Left lung (tissue), 10 donors: ENCODE results near the gene CCL23. TPM values are rescaled to one million over a fixed set of nuclear protein-coding genes. Genes with fewer than 3 reads are reported as not detected.

Source experiments
- ATAC-seq: fragments of 200-7000 bp; cut with Tn5 transposase; one replicate; pipeline ENCODE4 v1.9.1; 2020; ENCODE audit warnings: moderate library complexity
- DNase-seq, 4 donors: peaks; one replicate each; pipeline ENCODE4 v3.0.0-alpha.2; 2013 to 2020
- H3K27ac ChIP-seq, 2 donors: fragments of 200-600 bp; sonication (generic) in 1 of 2; one replicate each; pipeline versions ENCODE4 v1.5.0 to v1.8.0; 2020 to 2021
- H3K27me3 ChIP-seq, 2 donors: fragments of 200-600 bp; sonication (generic) in 1 of 2; one replicate each; pipeline versions ENCODE4 v1.5.0 to v1.8.0; 2020 to 2021
- H3K36me3 ChIP-seq, 2 donors: fragments of 200-600 bp; sonication (generic) in 1 of 2; one replicate each; pipeline versions ENCODE4 v1.5.0 to v1.8.0; 2020 to 2021
- H3K4me1 ChIP-seq, 2 donors: fragments of 200-600 bp; one replicate each; pipeline ENCODE4 v1.8.0; 2021
- H3K4me3 ChIP-seq, 2 donors: fragments of 200-600 bp; sonication (generic) in 1 of 2; one replicate each; pipeline versions ENCODE4 v1.5.0 to v1.8.0; 2020 to 2021; ENCODE audit warnings: mild to moderate bottlenecking in 1 of 2
- H3K9me3 ChIP-seq, 2 donors: fragments of 200-600 bp; sonication (generic) in 1 of 2; one replicate each; pipeline versions ENCODE4 v1.5.0 to v1.8.0; 2020 to 2021
- intact Hi-C, 2 donors: fragments of 100-400 bp; cut with DNase I; formaldehyde crosslinking; loops; one replicate each; pipeline versions ENCODE4 v1.11.2 to v1.14.2; 2022
- polyA plus RNA-seq, 6 donors: library from polyadenylated mRNA; unstranded; fragments of 120-200 nt; gene quantifications; one replicate each; pipeline ENCODE4 v1.2.1, GENCODE V29; 2013; ENCODE audit not compliant: insufficient read length in 6 of 6
- total RNA-seq, 2 donors: library from RNA; stranded (reverse); fragmentation: NEBNext Ultra II Directional; extraction: Animal tissue kit (Norgen Biotek cat#: 25700); gene quantifications; one replicate each; pipeline ENCODE4 v1.2.1, GENCODE V29; 2021
- TF ChIP-seq, protein P1 (sequence below), 2 donors: fragments of 200-600 bp; sonication (generic) in 1 of 2; IDR thresholded peaks; one replicate each; pipeline versions ENCODE4 v1.5.0 to v1.8.0; 2021; ENCODE audit warnings: antibody characterized with exemption in 2 of 2
- donor health status: DM: no; HTN: yes; CAD: no.
- donor health status: DM: no; HTN: no; CAD: no.

The CCL23 gene
- total and polyA plus RNA-seq, 8 donors = 0.32 to 9.3 (median 0.49) TPM; not detected in 2

GRCh38 chr17:36008998-36009665 is 8.6 kb downstream of the CCL23 start:
- ATAC-seq = no peak
- no peaks in the 10 kb centered on the region for H3K36me3 ChIP-seq
- no peak overlapping the region for H3K27ac ChIP-seq
- no peak for DNase-seq
- no peaks in the 10 kb centered on the region for H3K27me3 ChIP-seq
- TF ChIP-seq, protein P1, sequence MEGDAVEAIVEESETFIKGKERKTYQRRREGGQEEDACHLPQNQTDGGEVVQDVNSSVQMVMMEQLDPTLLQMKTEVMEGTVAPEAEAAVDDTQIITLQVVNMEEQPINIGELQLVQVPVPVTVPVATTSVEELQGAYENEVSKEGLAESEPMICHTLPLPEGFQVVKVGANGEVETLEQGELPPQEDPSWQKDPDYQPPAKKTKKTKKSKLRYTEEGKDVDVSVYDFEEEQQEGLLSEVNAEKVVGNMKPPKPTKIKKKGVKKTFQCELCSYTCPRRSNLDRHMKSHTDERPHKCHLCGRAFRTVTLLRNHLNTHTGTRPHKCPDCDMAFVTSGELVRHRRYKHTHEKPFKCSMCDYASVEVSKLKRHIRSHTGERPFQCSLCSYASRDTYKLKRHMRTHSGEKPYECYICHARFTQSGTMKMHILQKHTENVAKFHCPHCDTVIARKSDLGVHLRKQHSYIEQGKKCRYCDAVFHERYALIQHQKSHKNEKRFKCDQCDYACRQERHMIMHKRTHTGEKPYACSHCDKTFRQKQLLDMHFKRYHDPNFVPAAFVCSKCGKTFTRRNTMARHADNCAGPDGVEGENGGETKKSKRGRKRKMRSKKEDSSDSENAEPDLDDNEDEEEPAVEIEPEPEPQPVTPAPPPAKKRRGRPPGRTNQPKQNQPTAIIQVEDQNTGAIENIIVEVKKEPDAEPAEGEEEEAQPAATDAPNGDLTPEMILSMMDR (IDR thresholded peaks at IDR 0.05) = peak in 1 of 2 donors; percentile 11
- intact Hi-C loops = no loop called here
- H3K9me3 ChIP-seq = peaks cover 0 to 30% of the 10 kb centered on the region in 2 donors
- no peaks in the 10 kb centered on the region for H3K4me1 ChIP-seq
- H3K4me3 ChIP-seq = no peak overlapping the region

- TF ChIP-seq, protein P1 (IDR thresholded peaks at IDR 0.05) = no peak
- H3K27ac ChIP-seq = no peak overlapping the region
Measured at GRCh38 chr17:36004594-36005108, 13.1 kb downstream of the CCL23 start.

GRCh38 chr17:36002631-36003030 is 15.1 kb downstream of the CCL23 start:
- no peak for DNase-seq
- H3K27ac ChIP-seq = no peak overlapping the region
- no peaks in the 10 kb centered on the region for H3K4me1 ChIP-seq
- intact Hi-C loops = no loop called here
- no peaks in the 10 kb centered on the region for H3K9me3 ChIP-seq
- no peak overlapping the region for H3K4me3 ChIP-seq
- no peaks in the 10 kb centered on the region for H3K27me3 ChIP-seq
- H3K36me3 ChIP-seq = no peaks in the 10 kb centered on the region
- TF ChIP-seq, protein P1 (IDR thresholded peaks at IDR 0.05) = no peak
- no peak for ATAC-seq

More at GRCh38 chr17:36004594-36005108, 13.1 kb downstream of the CCL23 start:
- ATAC-seq = no peak
- H3K4me3 ChIP-seq = no peak overlapping the region
- H3K9me3 ChIP-seq = peaks cover 0 to 14% of the 10 kb centered on the region in 2 donors
- no peaks in the 10 kb centered on the region for H3K36me3 ChIP-seq
- H3K4me1 ChIP-seq = no peaks in the 10 kb centered on the region
- no peaks in the 10 kb centered on the region for H3K27me3 ChIP-seq
- no peak for DNase-seq
- intact Hi-C loops = no loop called here

GRCh38 chr17:36001862-36002603 is 15.7 kb downstream of the CCL23 start:
- intact Hi-C loops = no loop called here
- Histone ChIP-seq H3K9me3 (no peaks in the 10 kb centered on the region), H3K4me3 (no peak overlapping the region), H3K36me3 (no peaks in the 10 kb centered on the region), H3K27me3 (no peaks in the 10 kb centered on the region), H3K27ac (no peak overlapping the region), H3K4me1 (no peaks in the 10 kb centered on the region)
- TF ChIP-seq, protein P1 (IDR thresholded peaks at IDR 0.05) = no peak
- DNase-seq (peak in 2 of 4 donors; percentile 36 to 55), ATAC-seq (peak; percentile 74)

GRCh38 chr17:36001110-36001771 is 16.5 kb downstream of the CCL23 start, which contains the start of gene CCL15:
Gene CCL15 (minus strand): TSS chr17:36001553. CDS start chr17:36001492, 61 bp downstream.
- no peak within 1 kb of the TSS for H3K4me3 ChIP-seq
- intact Hi-C loops = no loop called here
- H3K9me3 ChIP-seq = no peaks in the 10 kb centered on the region
- DNase-seq (no peak), ATAC-seq (no peak)
- TF ChIP-seq, protein P1 (IDR thresholded peaks at IDR 0.05) = no peak
- H3K27ac ChIP-seq = no peak within 1 kb of the TSS
- no peaks in the 10 kb centered on the region for H3K4me1 ChIP-seq
- H3K27me3 ChIP-seq = no peaks in the 10 kb centered on the region
- H3K36me3 ChIP-seq = no peaks in the 10 kb centered on the region
